C1 segment of cervical spinal cord (tissue), 14 donors: ENCODE measurements around the gene CCL23.
"Not testable (repeated sequence)": the region's sequence is repeated elsewhere in the genome, so short reads cannot be mapped to it uniquely, and the experiment has no call there.

ENCODE experiments used
- DNase-seq, 14 donors: peaks; one replicate each; lab custom pipeline; 2025; lab: John Stamatoyannopoulos, UW

The CCL23 gene

DNA sequence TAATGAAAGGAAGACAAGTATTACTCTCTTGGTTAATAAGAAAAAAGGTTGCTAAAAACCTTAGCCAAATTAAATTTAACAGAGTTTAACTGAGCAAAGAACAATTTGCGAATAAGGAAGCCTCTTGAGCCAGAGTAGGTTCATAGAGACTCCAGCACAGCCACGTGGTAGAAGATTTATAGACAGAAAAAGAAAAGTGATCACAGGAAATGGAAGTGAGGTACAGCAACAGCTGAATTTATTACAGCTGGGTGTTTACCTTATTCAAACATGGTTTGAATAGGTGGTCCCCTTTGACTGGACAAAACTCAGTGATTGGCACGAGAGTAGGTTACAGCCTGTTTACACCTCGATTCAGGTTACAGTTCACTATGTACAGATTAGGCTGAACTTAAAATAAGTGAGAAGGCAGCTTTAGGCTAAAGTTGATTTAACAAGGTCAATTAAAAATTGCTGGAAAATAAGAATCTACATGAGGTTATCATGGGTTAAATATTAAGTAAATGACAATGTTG is 13.1 kb downstream of the CCL23 start:
- no peak for DNase-seq

DNA sequence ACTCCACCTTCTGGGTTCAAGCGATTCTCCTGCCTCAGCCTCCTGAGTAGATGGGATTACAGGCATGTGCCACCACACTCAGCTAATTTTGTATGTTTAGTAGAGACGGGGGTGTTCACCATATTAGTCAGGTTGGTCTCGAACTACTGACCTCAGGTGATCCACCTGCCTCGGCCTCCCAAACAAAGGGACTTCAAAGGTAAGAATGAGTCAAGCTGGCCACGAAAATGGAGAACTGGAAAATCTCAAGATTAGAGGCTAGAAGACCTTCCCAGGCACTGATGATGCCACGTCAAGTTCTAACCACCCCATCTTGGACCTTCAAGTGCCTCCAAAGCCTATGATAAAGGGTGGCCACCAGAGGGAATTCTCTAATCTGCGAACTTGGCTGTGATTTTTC is 15.1 kb downstream of the CCL23 start:
- DNase-seq, result no peak

DNA sequence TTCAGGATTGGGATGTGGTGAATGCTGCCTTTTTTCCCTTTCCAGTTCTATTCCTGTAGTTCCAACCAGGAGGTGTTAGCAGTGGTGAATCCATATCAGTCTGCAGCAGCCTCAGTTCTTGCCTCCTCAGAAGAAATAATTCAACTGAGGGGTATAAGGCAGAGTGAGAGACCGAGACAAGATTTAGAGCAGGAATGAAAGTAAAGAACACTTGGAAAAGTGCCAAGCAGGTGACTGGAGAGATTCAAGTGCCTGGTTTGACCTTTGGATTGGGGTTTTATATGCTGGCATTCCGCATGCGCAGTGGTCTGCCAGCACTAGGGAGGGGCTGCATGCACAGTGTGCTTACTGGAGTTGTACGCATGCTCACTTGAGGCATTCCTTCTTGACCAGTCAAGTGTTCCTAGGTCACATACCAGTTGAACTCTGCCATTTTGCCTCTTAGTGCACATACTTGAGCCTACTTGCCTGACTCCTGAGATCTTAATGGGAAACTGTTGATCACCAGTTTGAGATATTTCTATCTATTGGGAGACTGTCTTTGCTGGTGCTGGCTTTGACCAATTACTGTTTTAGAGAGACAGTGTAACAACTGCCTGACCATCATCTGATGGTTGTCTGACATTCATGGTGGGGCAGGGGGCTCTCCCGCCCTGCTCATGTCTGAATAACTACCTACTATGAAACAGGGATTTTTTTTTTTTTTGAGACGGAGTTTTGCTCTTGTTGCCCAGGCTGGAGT is 15.7 kb downstream of the CCL23 start:
- DNase-seq, result no peak

DNA sequence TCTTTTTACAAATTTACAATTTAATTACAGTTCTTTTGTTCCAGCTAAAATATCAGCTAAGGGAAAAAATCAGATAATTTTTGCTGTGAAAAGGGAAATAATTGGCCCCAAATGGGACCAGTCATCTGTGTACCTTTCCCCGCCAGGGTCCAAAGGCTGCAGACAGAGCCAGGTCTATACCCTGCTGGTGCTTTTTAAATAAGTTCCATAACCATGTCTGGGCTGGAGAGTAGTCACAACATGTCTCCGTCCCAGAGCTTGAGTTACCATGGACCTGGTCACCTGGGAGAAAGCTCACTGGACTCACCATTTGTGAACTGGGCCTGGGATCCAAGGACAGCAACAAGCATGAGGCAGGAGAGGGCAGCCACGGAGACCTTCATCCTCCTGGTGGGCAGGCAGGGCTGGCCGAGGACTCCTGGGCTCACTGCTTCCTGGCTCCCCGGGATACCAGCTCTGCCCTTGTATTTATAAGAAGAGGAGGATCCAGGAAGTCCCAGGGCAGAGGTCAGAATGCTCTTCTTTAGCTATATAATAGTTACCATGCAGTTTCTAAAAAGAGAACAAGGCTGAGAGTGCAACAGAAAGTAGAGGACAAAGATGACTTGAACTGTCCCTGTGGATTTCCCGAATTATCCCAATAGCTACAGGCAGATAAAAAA is 16.5 kb downstream of the CCL23 start, which contains the start of gene CCL15:
Gene CCL15, minus strand, starts transcription at position 444 of the 662 bp plus-strand sequence. Its CDS starts 61 bp downstream, at position 383.
- no peak for DNase-seq

DNA sequence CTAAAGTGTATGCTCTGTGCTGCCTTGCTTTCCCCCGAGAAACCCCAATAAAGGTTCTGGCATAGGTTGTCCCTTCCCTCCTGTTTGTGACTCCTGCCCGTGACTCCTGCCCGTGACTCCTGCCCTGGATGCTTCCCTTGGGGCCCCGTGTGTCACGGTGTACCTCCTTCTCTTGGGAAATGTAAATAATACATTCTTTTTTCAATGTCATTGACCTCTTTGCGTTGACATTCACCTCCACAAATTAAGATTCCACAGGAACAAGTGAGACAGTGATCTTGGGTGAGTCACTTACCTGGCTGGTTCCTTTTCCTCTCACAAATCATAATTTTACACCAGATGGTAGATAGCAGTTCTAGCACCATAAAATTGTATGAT is 17.1 kb downstream of the CCL23 start:
- no peak for DNase-seq

DNA sequence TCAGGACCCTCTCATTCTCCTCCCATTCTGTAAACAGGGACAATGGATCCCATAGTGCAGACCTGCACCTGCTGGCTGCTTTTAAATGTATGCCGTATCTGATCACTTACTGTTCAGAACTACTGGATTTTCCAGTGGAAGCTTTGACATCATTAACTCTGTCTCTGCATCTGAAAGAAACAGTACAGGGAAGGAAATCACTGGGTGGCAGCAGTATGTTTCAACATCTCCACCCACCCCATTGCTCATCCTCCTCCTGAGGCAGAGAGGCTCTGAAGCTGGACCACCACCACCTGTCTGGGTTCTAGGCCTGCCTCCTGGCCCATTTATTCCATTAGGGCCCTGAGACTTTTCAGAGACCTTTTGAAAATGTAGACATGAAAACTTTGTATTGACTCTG is 19.0 kb downstream of the CCL23 start:
- no peak for DNase-seq

DNA sequence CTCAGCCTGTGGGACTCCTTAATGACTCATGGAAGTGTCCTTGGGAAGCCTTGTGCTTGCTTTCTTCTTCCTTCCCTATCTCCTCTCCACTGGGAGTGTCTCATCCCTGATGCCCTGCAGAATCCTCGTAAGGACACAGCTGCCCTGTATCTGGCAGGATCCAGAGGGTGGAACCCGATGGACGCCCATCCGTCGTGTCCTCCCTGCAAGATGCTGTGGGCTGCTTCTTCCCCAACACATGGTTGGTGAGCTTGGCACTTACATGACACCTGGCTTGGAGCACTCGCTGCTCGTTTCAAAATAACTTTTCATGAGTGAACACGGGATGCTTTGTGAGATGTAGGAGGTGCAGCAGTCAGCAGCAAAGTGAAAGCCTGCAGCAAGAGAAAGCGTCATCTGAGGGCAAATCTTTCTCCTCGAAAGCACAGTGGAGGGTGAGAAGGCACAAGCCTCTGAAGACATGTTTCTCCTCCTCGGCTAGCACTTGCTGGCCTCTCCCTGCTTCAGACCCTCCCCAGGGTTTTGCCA is 19.7 kb downstream of the CCL23 start:
- no peak for DNase-seq

DNA sequence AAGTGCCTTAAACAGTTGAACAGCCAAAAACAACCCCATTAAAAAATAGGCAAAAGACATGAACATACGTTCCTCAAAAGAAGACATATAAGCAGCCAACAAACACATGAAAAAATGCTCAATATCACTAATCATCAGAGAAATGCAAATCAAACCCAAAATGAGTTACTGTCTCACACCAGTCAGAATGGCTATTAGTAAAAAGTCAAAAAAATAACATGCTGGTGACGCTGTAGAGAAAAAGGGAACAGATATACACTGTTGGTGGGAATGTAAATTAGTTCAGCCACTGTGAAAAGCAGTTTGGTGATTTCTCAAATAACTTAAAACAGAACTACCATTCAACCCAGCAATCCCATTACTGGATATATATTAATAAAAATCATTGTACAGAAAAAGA is 22.4 kb downstream of the CCL23 start:
- not testable (repeated sequence) for DNase-seq

DNA sequence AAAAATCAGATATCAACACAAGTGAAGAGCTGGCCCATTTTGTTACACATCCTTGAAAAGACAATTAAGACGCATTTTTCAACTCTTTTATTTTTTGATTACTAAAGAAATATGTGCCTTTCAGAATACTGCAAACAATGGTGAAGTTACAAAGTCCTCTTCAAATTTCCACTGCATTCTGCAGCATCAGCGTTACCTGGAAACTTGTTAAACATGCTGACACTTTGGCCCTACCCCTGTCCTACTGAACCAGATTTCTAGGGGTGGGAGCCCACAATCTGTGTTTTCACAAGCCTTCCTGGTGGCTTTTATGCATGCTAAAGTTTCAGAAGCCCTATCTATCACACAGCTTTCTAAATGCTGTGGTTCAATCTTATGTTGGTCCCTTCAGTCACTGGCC is 26.7 kb downstream of the CCL23 start:
- DNase-seq, result no peak

DNA sequence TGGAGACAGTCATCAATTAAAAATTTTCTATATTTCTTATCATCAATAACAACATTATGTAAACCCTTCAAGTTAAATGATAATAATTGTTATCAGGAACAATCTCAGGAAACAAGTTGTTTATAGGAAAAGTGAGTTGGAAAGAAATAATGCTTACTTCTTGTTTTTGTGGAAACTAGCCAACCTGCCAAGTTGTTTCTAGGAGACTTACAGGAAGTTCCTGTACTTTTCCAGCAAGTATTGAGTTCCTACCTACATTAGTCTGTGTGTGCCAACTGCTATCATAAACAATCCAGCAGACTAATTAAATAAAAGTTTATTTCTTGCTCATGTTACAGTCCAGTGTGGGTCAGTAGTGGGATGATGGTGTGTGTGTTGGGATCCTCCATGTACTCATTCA is 29.6 kb downstream of the CCL23 start:
- no peak for DNase-seq

DNA sequence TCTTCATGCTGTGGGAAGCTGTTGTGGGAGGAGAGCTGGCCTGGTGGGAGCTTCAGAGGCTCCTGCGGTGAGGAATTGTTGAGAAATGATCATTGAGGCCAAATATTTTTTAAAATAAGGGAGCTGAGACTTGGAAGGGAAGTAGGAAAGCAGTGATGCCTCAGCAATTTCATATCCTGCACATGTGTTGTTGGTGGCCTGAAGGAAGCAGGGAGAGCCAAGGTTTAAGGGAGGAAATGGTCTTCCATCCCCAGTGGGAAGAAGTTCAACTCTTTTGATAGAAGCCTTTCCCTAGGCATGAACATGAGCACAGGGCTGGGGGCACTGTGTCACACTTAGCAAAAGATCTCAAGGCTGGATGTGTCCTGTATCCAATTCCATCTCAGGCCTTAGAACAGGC is 31.1 kb downstream of the CCL23 start, which contains the start of gene CCL14:
Gene CCL14, minus strand, starts transcription at position 87 of the 400 bp plus-strand sequence. Its CDS starts 80 bp downstream, at position 7.
- DNase-seq, result no peak

DNA sequence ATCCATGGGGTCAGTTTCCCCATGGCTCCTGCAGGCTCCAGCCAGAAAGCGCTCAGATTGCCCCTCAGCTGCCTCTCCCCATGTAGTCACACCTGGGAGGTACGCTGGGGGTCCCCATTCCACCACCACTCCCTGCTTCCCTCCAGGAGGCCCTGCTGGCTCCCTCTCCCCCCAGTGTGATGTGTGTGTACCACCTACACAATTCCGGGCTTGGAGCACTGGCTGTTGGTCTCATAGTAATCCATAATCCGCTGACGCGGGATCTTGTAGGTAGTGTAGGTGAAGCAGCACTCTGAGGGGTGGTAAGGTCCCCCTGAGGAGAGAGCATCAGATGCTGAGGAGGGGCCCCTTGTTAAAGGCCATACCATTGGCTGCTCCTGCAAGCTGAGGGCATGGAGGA is 33.6 kb downstream of the CCL23 start:
- DNase-seq, result no peak

DNA sequence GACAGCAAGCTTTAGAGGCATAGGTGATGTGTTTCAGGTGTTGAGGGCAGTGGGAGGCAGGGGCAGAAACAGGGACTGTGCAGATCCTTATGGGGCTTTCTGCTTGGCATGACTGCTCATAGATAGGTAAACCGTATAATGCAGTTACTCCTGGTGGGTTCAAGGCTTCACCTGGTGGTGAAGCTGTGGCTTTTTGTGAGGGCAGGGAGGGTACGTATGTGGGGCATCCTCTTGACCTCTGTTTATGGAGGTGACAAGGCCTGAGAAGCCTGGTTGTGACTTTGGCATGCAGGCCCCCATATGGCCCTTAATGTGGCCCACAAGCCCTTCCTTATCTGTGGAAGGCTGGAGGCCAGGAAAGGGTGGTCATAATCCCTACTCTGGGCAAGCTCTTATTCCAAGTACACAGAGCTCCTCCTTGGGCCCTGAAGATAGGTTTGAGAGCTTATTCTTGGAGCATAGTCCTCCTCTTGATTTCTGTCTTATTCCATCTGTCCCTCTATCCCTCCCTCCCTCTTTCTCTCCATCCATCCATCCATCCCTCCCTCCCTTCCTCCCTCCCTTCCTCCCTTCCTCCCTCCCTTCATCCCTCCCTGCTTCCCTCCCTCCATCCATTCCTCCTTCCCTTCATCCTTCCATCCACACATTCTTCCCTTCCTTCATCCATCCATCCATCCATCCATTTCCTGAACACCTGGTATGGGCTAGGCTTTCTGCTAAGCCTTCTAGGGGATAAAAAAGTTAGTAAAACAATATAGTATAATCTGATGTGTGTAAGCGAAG is 35.2 kb downstream of the CCL23 start:
- no peak for DNase-seq

DNA sequence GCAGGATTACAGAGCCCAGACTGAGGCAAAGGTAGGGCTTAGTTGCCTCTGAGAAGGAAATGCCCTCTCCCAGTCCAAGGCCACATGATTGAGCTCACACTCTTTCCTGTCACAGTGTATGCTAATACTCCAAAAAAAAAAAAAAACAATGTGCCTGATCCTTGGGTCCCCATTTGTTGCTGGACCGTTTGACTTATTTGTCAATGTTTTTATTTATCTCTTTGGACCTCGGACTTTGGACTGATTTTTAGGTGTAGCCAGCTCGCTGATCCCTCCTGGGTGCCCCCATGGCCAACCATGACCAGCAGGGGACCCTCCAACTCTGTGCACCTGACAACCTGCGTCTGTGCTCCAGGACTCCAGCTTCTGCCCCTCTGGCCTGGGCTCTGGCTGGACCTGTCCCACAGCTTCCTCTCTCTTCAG is 35.9 kb downstream of the CCL23 start:
- DNase-seq, result no peak

DNA sequence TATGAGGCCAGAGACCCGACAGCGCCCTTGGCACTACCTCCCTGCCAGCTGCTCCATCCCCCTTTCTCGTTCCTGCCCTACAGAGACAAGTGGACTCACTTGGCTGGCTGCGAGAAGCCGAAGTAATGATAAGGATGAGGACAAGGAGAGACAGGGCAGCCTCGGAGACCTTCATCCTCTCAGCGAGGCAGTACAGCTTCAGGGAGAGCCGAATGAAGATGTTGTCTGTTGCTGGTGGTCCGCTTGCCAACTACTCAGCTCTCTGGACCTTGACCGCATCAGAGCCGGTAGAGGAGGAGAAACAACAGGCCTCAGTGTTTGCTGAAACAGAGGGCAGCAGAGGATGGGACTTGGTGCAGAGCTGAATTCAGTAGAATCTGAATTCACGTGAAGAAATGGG is 36.5 kb downstream of the CCL23 start, which contains the start of gene CCL16:
Gene CCL16, minus strand, starts transcription at position 252 of the 400 bp plus-strand sequence. Its CDS starts 77 bp downstream, at position 175.
- no peak for DNase-seq

DNA sequence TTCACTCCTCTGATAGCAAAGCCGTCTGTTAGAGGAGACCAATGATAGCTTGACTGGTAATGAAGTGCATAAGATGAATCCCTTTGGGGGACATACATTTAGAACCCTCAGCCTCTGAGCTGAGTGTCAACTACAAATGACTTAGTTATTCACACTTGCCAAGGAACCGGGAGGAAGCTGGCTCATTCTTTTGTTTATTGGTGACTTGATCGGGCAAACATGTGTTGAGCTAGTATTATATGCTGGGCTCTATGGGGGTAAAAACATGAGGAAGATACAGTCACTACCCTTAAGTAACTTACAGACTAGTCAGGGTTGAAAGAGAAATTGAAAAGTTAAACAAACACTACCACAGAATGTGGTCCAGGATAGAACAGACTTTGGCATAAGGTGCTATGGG is 39.4 kb downstream of the CCL23 start:
- DNase-seq, result no peak

DNA sequence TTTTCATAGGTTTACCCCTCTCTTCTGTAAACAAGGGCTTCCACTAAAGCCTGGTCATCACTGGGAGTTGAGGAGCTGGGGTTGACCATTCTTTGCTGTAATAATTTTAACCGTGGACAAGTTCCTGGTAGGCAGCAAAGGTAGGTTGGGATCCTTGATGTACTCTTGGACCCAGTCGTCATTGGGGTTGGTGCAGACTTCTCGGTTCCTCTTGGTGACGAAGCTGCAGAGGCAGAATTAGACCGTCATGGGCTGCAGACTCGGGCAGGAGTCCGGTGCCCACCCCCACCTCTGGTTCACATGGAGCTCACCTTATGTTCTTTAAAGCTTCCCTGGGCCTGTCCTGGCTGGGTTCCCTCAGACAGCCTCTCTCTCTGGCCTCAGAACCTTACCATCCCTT is 40.3 kb downstream of the CCL23 start:
- DNase-seq, result no peak

DNA sequence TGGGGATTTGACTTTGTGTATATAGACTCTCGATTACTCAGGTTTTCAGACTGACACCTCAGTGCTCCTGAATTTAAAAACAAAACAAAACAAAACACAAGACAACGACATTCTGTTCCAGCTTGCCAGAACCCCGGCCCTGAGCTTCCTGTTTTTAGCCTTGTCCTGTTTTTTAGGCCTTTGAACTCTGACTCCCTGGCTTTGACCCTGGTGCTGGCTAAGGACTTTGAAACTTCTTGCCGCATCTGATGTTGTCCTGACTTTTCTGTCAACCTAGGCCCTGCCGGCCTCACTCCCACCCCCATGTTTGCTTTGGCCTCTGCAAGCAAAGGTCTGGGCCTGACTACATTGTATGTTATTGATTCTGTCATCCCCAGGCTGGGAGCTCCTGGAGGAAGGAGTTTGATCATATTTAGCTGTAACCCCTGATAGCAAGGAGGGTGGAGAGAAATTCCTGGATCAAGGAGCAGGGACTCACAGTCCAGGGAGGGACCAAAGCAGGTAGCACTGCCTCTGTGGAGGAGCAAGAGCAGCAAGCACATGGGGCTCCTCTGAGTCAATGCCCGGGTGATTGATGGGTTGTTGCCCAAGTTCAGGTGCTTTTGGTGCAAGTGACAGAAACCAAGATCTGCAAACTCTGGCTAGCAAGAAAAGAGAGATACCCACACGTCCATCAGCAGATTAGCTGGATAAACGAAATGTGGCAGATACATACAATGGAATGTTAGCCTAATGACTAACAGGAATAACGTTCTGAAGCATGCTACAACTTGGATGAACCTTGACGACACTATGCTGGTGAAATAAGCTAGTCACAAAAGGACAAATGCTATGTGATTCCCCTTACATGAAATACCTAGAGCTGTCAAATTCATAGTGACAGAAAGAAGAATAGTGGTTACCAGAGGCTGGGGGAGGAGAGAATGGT is 44.2 kb downstream of the CCL23 start:
- no peak for DNase-seq

DNA sequence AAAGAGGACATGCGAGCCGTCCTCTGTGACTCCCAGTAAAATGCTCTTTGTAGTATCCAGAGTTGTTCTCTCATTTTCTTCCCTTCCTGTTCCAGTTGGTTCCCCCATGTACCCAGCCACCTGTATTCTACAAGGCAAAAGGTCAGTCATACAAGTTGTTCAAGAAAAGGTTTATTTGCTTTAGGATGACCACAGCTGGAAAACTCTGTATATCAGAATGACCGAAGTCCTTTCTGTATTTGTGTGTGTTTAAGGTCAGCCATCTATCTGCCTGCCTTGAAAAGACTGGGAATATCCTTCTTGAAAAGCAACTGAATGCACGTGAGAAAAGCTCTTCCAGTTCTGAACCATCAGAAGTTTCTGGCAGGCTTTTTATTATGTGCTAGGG is 44.8 kb downstream of the CCL23 start:
- no peak for DNase-seq

DNA sequence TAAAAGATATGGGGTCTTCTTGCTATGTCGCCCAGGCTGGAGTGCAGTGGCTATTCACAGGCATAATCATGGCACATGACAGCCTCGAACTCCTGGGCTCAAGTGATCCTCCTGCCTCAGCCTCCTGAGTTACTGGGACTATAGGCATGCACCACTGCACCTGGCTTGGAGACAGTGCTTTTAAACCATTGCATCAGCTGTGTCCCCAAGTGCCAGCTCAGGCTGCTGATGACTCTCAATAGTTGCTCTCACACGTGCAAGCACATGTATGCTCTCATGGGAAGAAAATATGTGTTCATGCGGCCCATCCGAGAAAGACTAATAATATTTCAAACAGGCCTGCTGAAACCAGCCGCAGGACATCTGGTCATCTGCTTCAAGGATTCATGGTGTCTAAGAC is 45.2 kb downstream of the CCL23 start:
- DNase-seq, result no peak

DNA sequence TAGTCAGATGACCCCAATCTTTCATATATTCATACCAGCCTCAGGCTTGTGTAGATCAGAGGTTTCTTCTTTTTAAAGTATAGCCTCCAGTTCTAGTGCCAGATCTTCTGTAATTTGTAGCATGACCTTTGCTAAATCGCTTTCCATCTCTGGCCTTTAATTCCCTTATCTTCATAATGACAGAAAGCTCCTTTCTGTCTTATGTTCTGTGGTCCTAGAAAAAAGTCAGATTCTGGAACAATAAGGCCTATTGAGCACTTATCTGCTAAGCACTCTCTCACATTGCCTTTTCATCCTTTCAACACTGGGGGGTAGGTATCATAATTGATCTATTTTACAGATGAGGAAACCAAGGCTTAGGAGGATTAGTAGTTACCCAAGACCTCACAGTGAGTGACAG is 45.7 kb downstream of the CCL23 start:
- no peak for DNase-seq
